ENCODE data around the gene CACNG3.

CACNG3 gene

GRCh38 chr16:24367186-24367710 is 111.1 kb downstream of the CACNG3 start:
- Histone ChIP-seq H3K27me3 (ENCODE audit: control insufficient read depth, insufficient read depth, low read length) (no peaks in the 10 kb centered on the region), H3K9me3 (ENCODE audit: control insufficient read depth, low read length) (no peaks in the 10 kb centered on the region), H3K4me1 (ENCODE audit: control insufficient read depth, insufficient read depth, low read length) (no peaks in the 10 kb centered on the region), H3K4me3 (ENCODE audit: low read length) (no peak overlapping the region), H3K9ac (ENCODE audit: low read length) (no peak overlapping the region), H3K36me3 (ENCODE audit: control insufficient read depth, insufficient read depth, low read length) (no peaks in the 10 kb centered on the region)

- Histone ChIP-seq H3K27me3 (ENCODE audit: control insufficient read depth, insufficient read depth, low read length) (no peaks in the 10 kb centered on the region), H3K4me1 (ENCODE audit: control insufficient read depth, insufficient read depth, low read length) (no peaks in the 10 kb centered on the region), H3K36me3 (ENCODE audit: control insufficient read depth, insufficient read depth, low read length) (no peaks in the 10 kb centered on the region), H3K4me3 (ENCODE audit: low read length) (no peak overlapping the region), H3K9ac (ENCODE audit: low read length) (no peak overlapping the region), H3K9me3 (ENCODE audit: control insufficient read depth, low read length) (no peaks in the 10 kb centered on the region)
These were observed 116.7 kb downstream of the CACNG3 start for GRCh38 chr16:24372824-24373223.

GRCh38 chr16:24378999-24379398 is 122.9 kb downstream of the CACNG3 start:
- Histone ChIP-seq H3K36me3 (ENCODE audit: control insufficient read depth, insufficient read depth, low read length) (no peaks in the 10 kb centered on the region), H3K9ac (ENCODE audit: low read length) (no peak overlapping the region), H3K9me3 (ENCODE audit: control insufficient read depth, low read length) (no peaks in the 10 kb centered on the region)

GRCh38 chr16:24381470-24382118 is 125.5 kb downstream of the CACNG3 start:
- Histone ChIP-seq H3K27me3 (ENCODE audit: control insufficient read depth, insufficient read depth, low read length) (no peaks in the 10 kb centered on the region), H3K9me3 (ENCODE audit: control insufficient read depth, low read length) (no peaks in the 10 kb centered on the region), H3K36me3 (ENCODE audit: control insufficient read depth, insufficient read depth, low read length) (no peaks in the 10 kb centered on the region), H3K9ac (ENCODE audit: low read length) (no peak overlapping the region), H3K4me3 (ENCODE audit: low read length) (no peak overlapping the region), H3K4me1 (ENCODE audit: control insufficient read depth, insufficient read depth, low read length) (no peaks in the 10 kb centered on the region)

More at GRCh38 chr16:24378999-24379398, 122.9 kb downstream of the CACNG3 start:
- Histone ChIP-seq H3K27me3 (ENCODE audit: control insufficient read depth, insufficient read depth, low read length) (no peaks in the 10 kb centered on the region), H3K4me3 (ENCODE audit: low read length) (no peak overlapping the region), H3K4me1 (ENCODE audit: control insufficient read depth, insufficient read depth, low read length) (no peaks in the 10 kb centered on the region)

- H3K9ac ChIP-seq (ENCODE audit: low read length) = no peak overlapping the region
- H3K4me1 ChIP-seq (ENCODE audit: control insufficient read depth, insufficient read depth, low read length) = no peaks in the 10 kb centered on the region
- H3K36me3 ChIP-seq (ENCODE audit: control insufficient read depth, insufficient read depth, low read length) = no peaks in the 10 kb centered on the region
- H3K4me3 ChIP-seq (ENCODE audit: low read length) = no peak overlapping the region
- H3K9me3 ChIP-seq (ENCODE audit: control insufficient read depth, low read length) = no peaks in the 10 kb centered on the region
- no peaks in the 10 kb centered on the region for H3K27me3 ChIP-seq (ENCODE audit: control insufficient read depth, insufficient read depth, low read length)
These were observed 126.8 kb downstream of the CACNG3 start for GRCh38 chr16:24382762-24383407.

- H3K4me3 ChIP-seq (ENCODE audit: low read length) = no peak overlapping the region
- H3K27me3 ChIP-seq (ENCODE audit: control insufficient read depth, insufficient read depth, low read length) = no peaks in the 10 kb centered on the region
- H3K9me3 ChIP-seq (ENCODE audit: control insufficient read depth, low read length) = no peaks in the 10 kb centered on the region
- H3K4me1 ChIP-seq (ENCODE audit: control insufficient read depth, insufficient read depth, low read length) = no peaks in the 10 kb centered on the region
- H3K36me3 ChIP-seq (ENCODE audit: control insufficient read depth, insufficient read depth, low read length) = no peaks in the 10 kb centered on the region
- H3K9ac ChIP-seq (ENCODE audit: low read length) = no peak overlapping the region
These were observed 138.2 kb downstream of the CACNG3 start for GRCh38 chr16:24394341-24394740.

- Histone ChIP-seq H3K9ac (ENCODE audit: low read length) (no peak overlapping the region), H3K4me3 (ENCODE audit: low read length) (no peak overlapping the region)
These were observed 140.5 kb downstream of the CACNG3 start for GRCh38 chr16:24396350-24397271.

GRCh38 chr16:24409045-24409444 is 152.9 kb downstream of the CACNG3 start:
- H3K4me3 ChIP-seq (ENCODE audit: low read length) = no peak overlapping the region
- H3K27me3 ChIP-seq (ENCODE audit: control insufficient read depth, insufficient read depth, low read length) = no peaks in the 10 kb centered on the region
- no peak overlapping the region for H3K9ac ChIP-seq (ENCODE audit: low read length)
- no peaks in the 10 kb centered on the region for H3K4me1 ChIP-seq (ENCODE audit: control insufficient read depth, insufficient read depth, low read length)
- no peaks in the 10 kb centered on the region for H3K36me3 ChIP-seq (ENCODE audit: control insufficient read depth, insufficient read depth, low read length)
- H3K9me3 ChIP-seq (ENCODE audit: control insufficient read depth, low read length) = no peaks in the 10 kb centered on the region

More at GRCh38 chr16:24396350-24397271, 140.5 kb downstream of the CACNG3 start:
- Histone ChIP-seq H3K9me3 (ENCODE audit: control insufficient read depth, low read length) (no peaks in the 10 kb centered on the region), H3K4me1 (ENCODE audit: control insufficient read depth, insufficient read depth, low read length) (no peaks in the 10 kb centered on the region), H3K27me3 (ENCODE audit: control insufficient read depth, insufficient read depth, low read length) (no peaks in the 10 kb centered on the region), H3K36me3 (ENCODE audit: control insufficient read depth, insufficient read depth, low read length) (no peaks in the 10 kb centered on the region)

Data from mucosa of stomach (tissue), 1 donor.